CD4-positive, alpha-beta T cell treated with Interleukin-2 at 100 ng/mL for 4 hours (primary cell): ENCODE results near the gene OR1A2.
A peak's percentile ranks its signal among the peaks of the same experiment; 100 is the strongest.
"Not testable (repeated sequence)": the region's sequence is repeated elsewhere in the genome, so short reads cannot be mapped to it uniquely, and the experiment has no call there.

Source experiments
- DNase-seq: peaks from one replicate; pipeline ENCODE4 v3.0.0-alpha.2; 2020; ENCODE audit warnings: low spot score

OR1A2 gene, protein sequence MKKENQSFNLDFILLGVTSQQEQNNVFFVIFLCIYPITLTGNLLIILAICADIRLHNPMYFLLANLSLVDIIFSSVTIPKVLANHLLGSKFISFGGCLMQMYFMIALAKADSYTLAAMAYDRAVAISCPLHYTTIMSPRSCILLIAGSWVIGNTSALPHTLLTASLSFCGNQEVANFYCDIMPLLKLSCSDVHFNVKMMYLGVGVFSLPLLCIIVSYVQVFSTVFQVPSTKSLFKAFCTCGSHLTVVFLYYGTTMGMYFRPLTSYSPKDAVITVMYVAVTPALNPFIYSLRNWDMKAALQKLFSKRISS

DNA sequence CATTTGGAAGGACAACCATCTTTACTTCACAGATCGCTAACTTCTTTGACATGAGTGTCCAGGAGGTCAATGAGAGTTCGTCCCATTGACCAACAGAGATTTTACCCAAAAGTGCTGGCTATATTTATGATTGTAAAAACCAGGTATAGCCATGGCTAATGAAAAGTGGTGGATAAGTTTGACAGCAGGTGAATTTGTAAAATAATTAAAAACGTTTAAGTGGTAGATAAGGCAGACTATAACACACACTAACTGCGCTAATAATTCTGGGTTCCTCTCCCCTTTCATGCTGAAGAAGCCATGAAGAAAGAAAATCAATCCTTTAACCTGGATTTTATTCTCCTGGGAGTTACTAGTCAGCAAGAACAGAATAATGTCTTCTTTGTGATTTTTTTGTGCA is at the start of gene OR1A2:
Gene OR1A2, plus strand, starts transcription at position 301 of the 400 bp plus-strand sequence. Its CDS starts 0 bp downstream, at position 301.
- no peak for DNase-seq

DNA sequence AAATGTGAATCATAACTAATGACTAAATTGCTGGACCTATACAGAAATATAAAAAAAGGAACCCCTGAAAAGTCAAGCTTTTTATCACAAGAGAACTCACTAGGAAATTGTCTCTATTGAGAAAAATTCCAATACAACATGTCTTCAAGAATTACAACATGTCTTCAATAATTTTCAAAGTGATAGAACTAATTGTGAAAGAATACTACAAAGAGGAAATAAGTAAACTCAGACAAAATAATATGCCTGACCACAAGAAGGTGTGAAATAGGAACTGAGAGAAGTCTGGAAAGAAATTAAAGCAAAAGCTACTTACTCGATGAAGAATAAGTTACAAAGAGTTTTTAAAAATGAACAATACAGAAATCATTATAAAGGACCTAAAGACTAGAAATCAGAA is 40.1 kb upstream of the OR1A2 start:
- DNase-seq: no peak

DNA sequence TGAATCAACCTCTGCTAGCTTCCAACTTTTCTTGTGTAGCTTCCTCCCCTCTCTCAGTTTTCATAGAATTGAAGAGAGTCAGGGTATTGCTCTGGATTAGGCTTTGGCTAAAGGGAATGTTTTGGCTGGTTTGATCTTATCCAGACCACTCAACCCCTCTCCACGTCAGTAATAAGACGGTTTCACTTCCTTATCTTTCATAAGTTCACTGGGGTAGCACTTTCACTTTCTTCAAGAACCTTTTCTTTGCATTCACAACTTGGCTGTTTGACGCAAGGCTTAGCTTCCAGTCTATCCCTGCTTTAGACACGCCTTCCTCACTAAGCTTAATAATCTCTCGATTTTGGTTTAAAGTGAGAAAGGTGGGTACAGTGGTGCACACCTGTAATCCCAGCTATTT is 29.7 kb upstream of the OR1A2 start:
- no peak for DNase-seq

DNA sequence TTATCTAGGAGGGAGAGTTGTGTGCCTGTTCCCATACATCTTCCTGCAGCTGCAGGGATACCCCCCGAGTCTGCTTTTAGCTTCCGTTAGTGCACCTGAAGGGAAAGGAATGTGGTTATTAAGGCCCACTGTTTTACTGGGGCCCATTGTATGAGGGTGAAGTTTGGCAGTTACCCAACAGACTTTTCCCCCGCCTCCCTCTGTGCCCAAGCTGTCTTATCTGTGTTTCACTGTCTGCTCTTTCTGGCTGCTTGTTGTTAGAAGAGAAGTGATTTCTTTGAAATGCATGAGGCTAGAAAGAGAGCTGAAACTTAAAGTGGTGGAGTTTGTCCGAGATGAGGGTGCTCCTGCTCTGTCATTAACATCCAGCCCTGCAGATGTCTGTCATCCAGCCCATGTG is 7.4 kb upstream of the OR1A2 start:
- no peak for DNase-seq

DNA sequence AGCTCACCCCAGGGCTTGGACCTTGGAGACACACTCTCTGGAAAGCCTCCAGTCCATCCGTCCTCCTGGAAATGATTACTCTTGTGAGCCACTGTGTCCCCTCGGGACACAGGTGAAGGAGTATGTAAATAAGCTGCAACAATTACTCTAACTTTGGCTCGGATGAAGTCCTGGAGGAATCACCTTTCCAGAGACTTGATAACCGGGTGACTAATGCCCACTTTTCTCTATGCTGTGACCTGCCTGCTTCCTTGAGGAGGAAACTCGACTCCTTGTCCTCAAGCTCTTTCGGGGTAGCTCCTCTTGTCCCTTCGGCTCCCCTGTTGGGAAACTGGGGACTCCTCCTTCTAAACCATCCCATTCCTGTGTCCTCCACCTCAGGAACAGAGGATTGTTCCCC is 10.0 kb downstream of the OR1A2 start, which contains the start of gene OR1A1:
Gene OR1A1, plus strand, starts transcription at position 301 of the 400 bp plus-strand sequence. CDS start 7,954 bp downstream, outside the sequence.
- DNase-seq: no peak

DNA sequence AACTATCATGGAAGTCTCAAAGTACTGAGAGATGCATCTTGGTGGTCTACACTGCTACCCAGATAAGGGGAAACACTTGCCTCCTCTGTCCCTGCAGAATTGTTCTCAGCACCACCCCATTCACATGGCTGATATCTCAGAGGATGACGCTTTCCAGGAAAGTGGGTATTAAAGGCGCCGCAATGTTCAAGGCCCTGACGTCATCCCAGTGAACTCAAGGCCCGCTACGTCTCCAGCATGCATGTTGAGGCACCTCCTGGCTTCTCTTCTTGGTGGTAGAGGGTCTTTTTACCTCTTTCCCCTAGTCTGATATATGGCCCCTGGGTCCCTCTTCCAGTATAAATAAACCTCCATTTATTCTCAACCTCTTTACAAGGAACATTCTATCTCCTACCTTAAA is 11.2 kb downstream of the OR1A2 start:
- DNase-seq: no peak

DNA sequence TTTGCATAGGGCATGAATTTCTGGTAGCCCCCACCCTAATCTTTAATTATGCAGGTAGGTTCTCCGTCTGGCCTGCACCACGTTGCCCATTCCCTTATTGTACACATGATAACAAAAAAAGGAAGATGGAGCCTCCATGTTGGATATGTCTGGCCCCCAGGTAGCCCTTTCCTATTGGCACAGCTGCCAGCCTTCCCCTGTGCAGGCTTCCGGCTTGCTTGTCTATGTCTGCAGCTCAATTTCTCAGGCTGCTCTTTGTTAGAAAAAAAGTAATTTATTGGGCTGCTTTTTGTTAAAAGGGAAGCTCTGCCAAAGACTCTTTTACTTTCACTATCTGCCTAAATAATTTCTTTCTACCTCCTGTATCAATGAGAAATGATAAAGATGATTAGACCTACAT is 15.7 kb downstream of the OR1A2 start:
- DNase-seq: no peak

DNA sequence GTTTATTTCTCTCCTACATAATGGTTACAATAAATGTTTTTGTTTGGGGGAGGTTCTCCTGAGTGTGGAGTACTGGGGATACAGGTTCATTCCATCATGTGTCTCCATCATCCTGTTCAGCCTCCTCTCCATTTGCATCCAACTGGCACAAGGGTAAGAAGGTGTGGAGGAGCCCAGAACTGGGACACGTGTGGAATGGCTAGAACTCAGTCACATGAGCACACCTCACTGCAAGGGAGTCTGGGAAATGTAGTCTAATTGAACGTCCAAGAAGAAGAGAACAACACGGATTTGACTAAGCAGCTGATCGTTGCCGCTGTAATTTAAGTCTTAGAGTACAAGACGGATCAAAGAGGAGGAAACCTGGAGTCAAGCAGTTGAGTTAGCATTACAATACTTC is 16.3 kb downstream of the OR1A2 start:
- DNase-seq: no peak

DNA sequence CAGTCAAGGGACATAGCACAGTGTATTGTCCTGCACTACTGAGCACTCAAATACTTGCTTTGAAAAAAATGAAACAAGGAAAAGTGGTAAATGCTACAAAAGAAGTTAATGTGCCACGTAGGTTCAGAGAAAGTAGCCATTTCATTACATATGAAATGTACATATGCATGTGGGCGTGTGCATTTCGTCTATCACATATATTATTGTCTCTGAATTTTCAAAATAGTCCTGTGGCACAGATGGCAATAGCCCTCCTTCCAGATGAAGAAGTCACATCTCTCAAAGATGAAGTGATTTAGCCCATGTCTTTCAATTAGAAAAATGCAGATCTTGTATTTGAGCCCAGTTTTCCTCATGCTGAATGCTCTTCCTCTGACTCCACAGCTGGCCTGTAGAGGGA is 22.7 kb downstream of the OR1A2 start:
- not testable (repeated sequence) for DNase-seq

DNA sequence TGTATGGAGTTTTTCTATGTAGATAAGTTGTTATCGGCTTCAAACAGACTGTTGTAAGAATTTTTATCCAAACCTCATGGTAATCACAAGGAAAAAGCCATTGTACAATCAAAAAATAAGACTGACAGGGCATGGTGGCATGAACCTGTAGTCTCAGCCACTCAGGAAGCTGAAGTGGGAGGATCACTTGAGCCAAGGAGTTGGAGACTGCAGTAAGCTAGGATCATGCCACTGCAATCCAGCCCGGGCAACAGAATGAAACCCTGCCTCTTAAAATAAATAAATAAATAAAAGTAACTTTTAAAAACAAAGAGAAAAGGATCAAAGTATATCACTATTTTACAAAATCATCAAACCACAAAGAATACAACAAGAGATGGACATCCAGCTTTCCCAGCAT is 24.5 kb downstream of the OR1A2 start:
- DNase-seq: no peak

DNA sequence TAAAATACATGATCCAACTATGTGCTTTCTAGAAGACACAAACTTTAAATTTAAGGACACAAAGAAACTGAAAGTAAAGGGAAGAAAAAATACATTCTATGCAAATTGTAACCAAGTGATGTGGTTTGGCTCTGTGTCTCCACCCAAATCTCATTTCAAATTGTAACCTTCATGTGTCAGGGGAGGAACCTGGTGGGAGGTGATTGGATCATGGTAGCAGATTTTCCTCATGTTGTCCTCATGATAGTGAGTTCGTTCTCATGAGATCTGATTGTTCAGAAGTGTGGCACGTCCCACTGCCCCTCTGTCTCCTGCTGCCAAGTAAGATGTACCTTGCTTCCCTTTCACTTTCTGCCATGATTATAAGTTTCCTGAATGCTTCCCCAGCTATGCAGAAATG is 25.2 kb downstream of the OR1A2 start:
- no peak for DNase-seq

DNA sequence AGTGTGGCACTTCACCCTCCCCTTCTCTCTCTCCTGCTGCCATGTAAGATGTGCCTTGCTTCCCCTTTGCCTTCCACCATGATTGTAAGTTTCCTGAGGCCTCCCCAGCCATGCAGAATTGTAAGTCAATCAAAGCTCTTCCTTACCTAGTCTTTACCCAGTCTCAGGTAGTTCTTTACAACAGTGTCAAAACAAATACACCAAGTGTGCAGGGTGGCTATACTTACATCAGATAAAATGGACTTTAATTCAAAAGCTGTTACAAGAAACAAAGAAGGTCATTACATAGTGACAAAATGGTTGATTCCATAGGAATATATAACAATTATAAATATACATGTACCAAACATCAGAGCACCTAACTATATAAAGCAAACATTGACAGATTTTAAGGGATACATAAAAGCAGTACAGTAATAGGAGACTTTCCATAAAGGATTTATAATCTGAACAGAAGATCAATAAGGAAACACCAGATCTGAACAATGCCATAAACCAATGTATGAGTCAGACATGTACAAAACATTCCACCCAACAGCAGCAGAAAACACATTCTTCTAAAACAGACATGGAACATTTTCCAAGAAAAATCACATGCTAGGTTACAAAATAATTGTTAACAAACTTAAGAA is 27.5 kb downstream of the OR1A2 start:
- not testable (repeated sequence) for DNase-seq

DNA sequence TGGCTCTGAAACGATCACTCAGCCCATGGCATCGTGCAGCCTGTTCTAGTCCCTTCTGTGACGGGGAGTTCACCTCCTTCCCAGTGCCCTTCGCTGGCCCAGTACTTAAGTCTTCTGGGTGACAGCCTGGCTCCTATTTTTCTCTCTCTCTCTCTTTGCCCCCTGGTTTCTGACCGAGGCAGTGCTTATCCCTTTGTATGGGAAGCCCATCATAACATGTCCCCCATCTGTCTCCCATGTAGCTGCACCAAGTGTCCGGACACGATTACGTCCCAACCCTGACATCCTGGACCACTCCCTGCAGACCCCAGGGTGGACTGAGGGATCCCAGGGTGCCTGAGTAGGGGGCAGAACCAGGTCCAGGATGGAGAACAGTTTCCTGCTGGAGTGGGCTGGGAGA is 35.0 kb downstream of the OR1A2 start:
- DNase-seq: not testable (repeated sequence)

DNA sequence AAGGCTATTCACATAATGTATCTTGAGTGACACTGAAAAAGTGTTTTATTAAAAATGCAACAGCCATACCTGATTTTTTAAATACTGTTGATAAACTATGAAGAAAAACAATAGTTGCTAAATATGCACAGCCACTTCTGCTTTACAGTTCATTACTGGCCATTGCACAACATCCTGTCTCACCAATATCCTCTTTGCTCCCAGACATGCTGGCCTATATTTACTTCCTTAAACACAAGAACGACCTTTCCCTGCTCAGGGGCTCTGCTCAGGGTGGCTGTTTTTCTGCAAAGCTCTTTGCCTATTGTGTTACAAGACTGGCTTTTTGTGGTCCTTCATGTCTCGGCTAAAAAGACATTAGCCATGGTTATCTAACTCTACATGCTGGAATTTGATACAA is 41.4 kb downstream of the OR1A2 start:
- DNase-seq: peak; percentile 2

DNA sequence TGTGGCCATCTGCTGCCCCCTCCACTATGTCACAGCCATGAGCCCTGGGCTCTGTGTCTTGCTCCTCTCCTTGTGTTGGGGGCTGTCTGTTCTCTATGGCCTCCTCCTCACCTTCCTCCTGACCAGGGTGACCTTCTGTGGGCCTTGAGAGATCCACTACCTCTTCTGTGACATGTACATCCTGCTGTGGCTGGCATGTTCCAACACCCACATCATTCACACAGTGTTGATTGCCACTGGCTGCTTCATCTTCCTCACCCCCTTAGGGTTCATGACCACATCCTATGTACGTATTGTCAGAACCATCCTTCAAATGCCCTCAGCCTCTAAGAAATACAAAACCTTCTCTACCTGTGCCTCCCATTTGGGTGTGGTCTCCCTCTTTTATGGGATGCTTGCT is 43.7 kb downstream of the OR1A2 start:
- DNase-seq: not testable (repeated sequence)

DNA sequence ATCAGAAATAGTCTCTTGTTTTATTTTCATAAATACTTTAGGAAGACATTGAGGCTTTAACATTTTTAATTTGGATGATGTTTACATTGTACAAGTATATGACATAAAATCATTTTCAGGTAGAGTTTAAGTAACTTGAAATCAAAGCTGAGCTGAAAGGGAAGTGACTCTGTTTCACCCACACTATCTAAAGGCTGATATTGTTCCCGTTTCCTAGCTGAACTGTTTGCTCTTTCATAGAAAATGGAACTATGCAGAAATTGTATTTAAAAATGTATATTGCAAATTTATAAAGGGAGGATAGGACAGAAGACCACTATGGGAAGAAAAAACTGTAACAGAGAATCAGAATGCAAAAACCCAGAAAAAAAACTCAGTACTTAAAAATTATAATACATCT is 47.5 kb downstream of the OR1A2 start:
- not testable (repeated sequence) for DNase-seq
